Skeletal muscle tissue (tissue), 4 donors: ENCODE measurements around the gene SLC25A43. TPM values are rescaled to one million over a fixed set of nuclear protein-coding genes. Genes with fewer than 3 reads are reported as not detected.
"Not testable (repeated sequence)": the region's sequence is repeated elsewhere in the genome, so short reads cannot be mapped to it uniquely, and the experiment has no call there.

ENCODE experiments used
- H3K27ac ChIP-seq: one replicate; pipeline ENCODE4 v1.7.0; 2013; ENCODE audit warnings: mild to moderate bottlenecking, low read depth, low read length, inconsistent platforms
- H3K27me3 ChIP-seq, 3 donors: one replicate each; pipeline ENCODE4 v1.7.0; 2013; ENCODE audit warnings: low read length in 3 of 3; ENCODE audit not compliant: control insufficient read depth in 3 of 3, insufficient read depth in 3 of 3
- H3K36me3 ChIP-seq, 3 donors: one replicate each; pipeline ENCODE4 v1.7.0; 2013; ENCODE audit warnings: low read length in 3 of 3; ENCODE audit not compliant: control insufficient read depth in 3 of 3, insufficient read depth in 3 of 3
- H3K4me1 ChIP-seq, 3 donors: one replicate each; pipeline ENCODE4 v1.7.0; 2013; ENCODE audit warnings: low read length in 3 of 3, mild to moderate bottlenecking in 3 of 3; ENCODE audit not compliant: control insufficient read depth in 3 of 3, insufficient read depth in 3 of 3
- H3K4me3 ChIP-seq, 3 donors: one replicate each; pipeline ENCODE4 v1.7.0; 2013; ENCODE audit warnings: low read length in 3 of 3
- H3K9ac ChIP-seq, 3 donors: one replicate each; pipeline ENCODE4 v1.7.0; 2013; ENCODE audit warnings: low read length in 3 of 3, mild to moderate bottlenecking in 3 of 3, moderate library complexity in 2 of 3, low read depth in 1 of 3
- H3K9me3 ChIP-seq, 3 donors: one replicate each; pipeline ENCODE4 v1.7.0; 2013; ENCODE audit warnings: low read length in 3 of 3; ENCODE audit not compliant: control insufficient read depth in 3 of 3
- total RNA-seq: library from RNA; depleted of rRNA; stranded (reverse); fragments of >200 nt; gene quantifications from one replicate; pipeline ENCODE4 v1.2.3, GENCODE V29; 2014
- donor health status: Osteomylitis.

SLC25A43 gene
- total RNA-seq, 1 donor from 2014 or later, result 6.3 TPM

- Histone ChIP-seq H3K4me1 (no peaks in the 10 kb centered on the region), H3K27ac (no peak overlapping the region)
These were observed 16.5 kb upstream of the SLC25A43 start for GRCh38 chrX:119382606-119383005.

GRCh38 chrX:119386685-119387084, 12.5 kb upstream of the SLC25A43 start:
- not testable (repeated sequence) for H3K4me1 ChIP-seq, H3K27me3 ChIP-seq, H3K27ac ChIP-seq, H3K36me3 ChIP-seq, H3K9ac ChIP-seq, H3K4me3 ChIP-seq, H3K9me3 ChIP-seq

More at GRCh38 chrX:119382606-119383005, 16.5 kb upstream of the SLC25A43 start:
- Histone ChIP-seq H3K36me3 (no peaks in the 10 kb centered on the region), H3K9me3 (no peaks in the 10 kb centered on the region), H3K27me3 (no peaks in the 10 kb centered on the region), H3K9ac (no peak overlapping the region), H3K4me3 (no peak overlapping the region)

GRCh38 chrX:119387426-119387825, 11.7 kb upstream of the SLC25A43 start:
- not testable (repeated sequence) for H3K9ac ChIP-seq, H3K27ac ChIP-seq, H3K4me1 ChIP-seq, H3K9me3 ChIP-seq, H3K27me3 ChIP-seq, H3K36me3 ChIP-seq, H3K4me3 ChIP-seq

GRCh38 chrX:119389214-119389613, 9.9 kb upstream of the SLC25A43 start:
- Histone ChIP-seq H3K27me3 (no peaks in the 10 kb centered on the region), H3K36me3 (no peaks in the 10 kb centered on the region), H3K27ac (no peak overlapping the region), H3K4me1 (no peaks in the 10 kb centered on the region), H3K4me3 (peak overlapping the region in 1 of 3 donors; percentile 7), H3K9me3 (no peaks in the 10 kb centered on the region), H3K9ac (no peak overlapping the region)

GRCh38 chrX:119389871-119390501, 9.2 kb upstream of the SLC25A43 start:
- Histone ChIP-seq H3K27ac (no peak overlapping the region), H3K4me3 (no peak overlapping the region), H3K36me3 (no peaks in the 10 kb centered on the region)

GRCh38 chrX:119391279-119391678, 7.9 kb upstream of the SLC25A43 start:
- Histone ChIP-seq H3K27ac (no peak overlapping the region), H3K36me3 (no peaks in the 10 kb centered on the region), H3K27me3 (no peaks in the 10 kb centered on the region), H3K9me3 (no peaks in the 10 kb centered on the region), H3K4me1 (no peaks in the 10 kb centered on the region), H3K9ac (no peak overlapping the region), H3K4me3 (no peak overlapping the region)

More at GRCh38 chrX:119389871-119390501, 9.2 kb upstream of the SLC25A43 start:
- Histone ChIP-seq H3K9me3 (no peaks in the 10 kb centered on the region), H3K4me1 (no peaks in the 10 kb centered on the region), H3K9ac (no peak overlapping the region), H3K27me3 (no peaks in the 10 kb centered on the region)

- Histone ChIP-seq H3K4me3 (no peak overlapping the region), H3K4me1 (no peaks in the 10 kb centered on the region), H3K36me3 (no peaks in the 10 kb centered on the region), H3K27me3 (no peaks in the 10 kb centered on the region), H3K9me3 (no peaks in the 10 kb centered on the region), H3K9ac (no peak overlapping the region), H3K27ac (no peak overlapping the region)
These were observed 6.0 kb upstream of the SLC25A43 start for GRCh38 chrX:119393144-119393543.

- peak overlapping the region; percentile 48 to 67 (median 62) for H3K4me3 ChIP-seq
- H3K27ac ChIP-seq, result peak overlapping the region; percentile 28
- peak overlapping the region in 2 of 3 donors; percentile 38 to 66 for H3K9ac ChIP-seq
- peaks cover 0 to 2% (median 0%) of the 10 kb centered on the region in 3 donors for H3K4me1 ChIP-seq
- H3K27me3 ChIP-seq, result peaks cover 0 to 15% (median 0%) of the 10 kb centered on the region in 3 donors
- H3K36me3 ChIP-seq, result no peaks in the 10 kb centered on the region
- no peaks in the 10 kb centered on the region for H3K9me3 ChIP-seq
These were observed 556 bp upstream of the SLC25A43 start for GRCh38 chrX:119398587-119398973.

GRCh38 chrX:119399772-119400101, 601 bp downstream of the SLC25A43 start:
- H3K4me1 ChIP-seq, result peaks cover 0 to 2% (median 0%) of the 10 kb centered on the region in 3 donors
- peak overlapping the region; percentile 28 for H3K27ac ChIP-seq
- no peak overlapping the region for H3K9ac ChIP-seq
- H3K36me3 ChIP-seq, result no peaks in the 10 kb centered on the region
- H3K4me3 ChIP-seq, result peak overlapping the region; percentile 22 to 56 (median 36)
- peaks cover 0 to 15% (median 0%) of the 10 kb centered on the region in 3 donors for H3K27me3 ChIP-seq
- H3K9me3 ChIP-seq, result no peaks in the 10 kb centered on the region

- Histone ChIP-seq H3K4me1 (peaks cover 0 to 2% (median 0%) of the 10 kb centered on the region in 3 donors), H3K9ac (no peak overlapping the region), H3K9me3 (no peaks in the 10 kb centered on the region), H3K27me3 (peaks cover 0 to 15% (median 0%) of the 10 kb centered on the region in 3 donors), H3K4me3 (no peak overlapping the region), H3K27ac (no peak overlapping the region), H3K36me3 (no peaks in the 10 kb centered on the region)
These were observed 2.4 kb downstream of the SLC25A43 start for GRCh38 chrX:119401569-119401968.
